ENCODE data around the gene SRGAP3. TPM values are rescaled to one million over a fixed set of nuclear protein-coding genes. Genes with fewer than 3 reads are reported as not detected.

SRGAP3 gene
- total RNA-seq, 4 donors from 2014 or later: 7.5 to 33.8 (median 16.0) TPM

DNA sequence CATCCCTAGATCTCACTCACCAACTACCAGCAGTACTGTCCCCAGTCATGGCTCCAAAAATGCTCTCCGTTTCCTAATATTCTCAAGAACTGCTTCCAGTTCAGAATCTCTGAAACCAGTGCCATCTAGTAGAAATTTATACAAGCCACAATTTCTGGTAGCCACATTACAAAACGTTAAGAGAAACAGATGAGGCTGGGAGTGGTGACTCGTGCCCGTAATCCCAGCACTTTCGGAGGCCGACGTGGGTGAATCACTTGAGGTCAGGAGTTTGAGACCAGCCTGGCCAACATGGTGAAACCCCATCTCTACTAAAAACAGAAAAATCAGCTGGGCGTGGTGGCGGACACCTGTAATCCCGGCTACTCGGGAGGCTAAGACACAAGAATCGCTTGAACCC is 207.8 kb downstream of the SRGAP3 start:
- peaks cover 0 to 10% (median 2%) of the 10 kb centered on the region in 4 donors for H3K4me1 ChIP-seq
- TF ChIP-seq POLR2AphosphoS5 (IDR thresholded peaks at IDR 0.05) (no peak), POLR2A (IDR thresholded peaks at IDR 0.05) (no peak), EP300 (IDR thresholded peaks at IDR 0.05; ENCODE audit: low read depth) (no peak)
- TF ChIP-seq, protein P1, sequence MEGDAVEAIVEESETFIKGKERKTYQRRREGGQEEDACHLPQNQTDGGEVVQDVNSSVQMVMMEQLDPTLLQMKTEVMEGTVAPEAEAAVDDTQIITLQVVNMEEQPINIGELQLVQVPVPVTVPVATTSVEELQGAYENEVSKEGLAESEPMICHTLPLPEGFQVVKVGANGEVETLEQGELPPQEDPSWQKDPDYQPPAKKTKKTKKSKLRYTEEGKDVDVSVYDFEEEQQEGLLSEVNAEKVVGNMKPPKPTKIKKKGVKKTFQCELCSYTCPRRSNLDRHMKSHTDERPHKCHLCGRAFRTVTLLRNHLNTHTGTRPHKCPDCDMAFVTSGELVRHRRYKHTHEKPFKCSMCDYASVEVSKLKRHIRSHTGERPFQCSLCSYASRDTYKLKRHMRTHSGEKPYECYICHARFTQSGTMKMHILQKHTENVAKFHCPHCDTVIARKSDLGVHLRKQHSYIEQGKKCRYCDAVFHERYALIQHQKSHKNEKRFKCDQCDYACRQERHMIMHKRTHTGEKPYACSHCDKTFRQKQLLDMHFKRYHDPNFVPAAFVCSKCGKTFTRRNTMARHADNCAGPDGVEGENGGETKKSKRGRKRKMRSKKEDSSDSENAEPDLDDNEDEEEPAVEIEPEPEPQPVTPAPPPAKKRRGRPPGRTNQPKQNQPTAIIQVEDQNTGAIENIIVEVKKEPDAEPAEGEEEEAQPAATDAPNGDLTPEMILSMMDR (IDR thresholded peaks at IDR 0.05): no peak
- no peaks in the 10 kb centered on the region for H3K27me3 ChIP-seq
- no peaks in the 10 kb centered on the region for H3K36me3 ChIP-seq
- intact Hi-C loops (cut with DNase I; ENCODE audit: low total_unique reads): no loop called here
- in situ Hi-C loops (cut with MboI; ENCODE audit: low pct_ligation_motif_present in 1 of 4, low pct_unique_long_range_greater_than_20kb in 1 of 4, low sequenced_read_pairs in 3 of 4): no loop called here
- H3K27ac ChIP-seq: no peak overlapping the region
- no peak overlapping the region for H3K4me3 ChIP-seq
- DNase-seq: no peak
- no peaks in the 10 kb centered on the region for H3K9me3 ChIP-seq
- WGBS, 2 donors (ENCODE audit: low coverage in 1 of 2): 85 to 92% methylated on average over 11 to 12 of the region's 12 CpGs

DNA sequence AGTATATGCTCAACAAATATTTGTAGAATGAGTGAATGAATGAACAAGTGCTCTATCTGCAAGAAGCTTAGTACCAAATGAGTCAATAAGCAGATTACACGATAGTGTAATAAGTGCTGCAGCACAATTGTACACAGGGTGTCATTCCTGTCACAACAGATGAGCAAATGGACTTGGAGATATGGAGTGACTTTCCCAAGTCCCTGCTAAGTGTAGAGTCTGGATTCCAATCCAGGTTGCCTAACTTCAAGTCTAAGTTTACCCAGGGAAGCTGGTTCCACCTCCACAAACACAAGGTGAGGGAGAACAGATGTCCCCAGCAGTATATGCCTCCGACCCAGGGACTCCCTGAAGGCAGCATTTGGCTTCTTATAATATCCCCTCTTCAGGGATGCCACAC is 208.4 kb downstream of the SRGAP3 start:
- Histone ChIP-seq H3K4me1 (peaks cover 0 to 14% (median 2%) of the 10 kb centered on the region in 4 donors), H3K36me3 (no peaks in the 10 kb centered on the region), H3K27ac (no peak overlapping the region), H3K4me3 (no peak overlapping the region), H3K9me3 (no peaks in the 10 kb centered on the region), H3K27me3 (no peaks in the 10 kb centered on the region)
- 83 to 84% methylated on average over 1 to 2 of the region's 2 CpGs for WGBS, 2 donors (ENCODE audit: low coverage in 1 of 2)
- no peak for TF ChIP-seq EP300 (IDR thresholded peaks at IDR 0.05; ENCODE audit: low read depth)
- TF ChIP-seq, protein P1 (IDR thresholded peaks at IDR 0.05): no peak
- no peak for TF ChIP-seq POLR2AphosphoS5 (IDR thresholded peaks at IDR 0.05)
- TF ChIP-seq POLR2A (IDR thresholded peaks at IDR 0.05): no peak
- DNase-seq: no peak
- intact Hi-C loops (cut with DNase I; ENCODE audit: low total_unique reads) (no loop called here), in situ Hi-C loops (cut with MboI; ENCODE audit: low pct_ligation_motif_present in 1 of 4, low pct_unique_long_range_greater_than_20kb in 1 of 4, low sequenced_read_pairs in 3 of 4) (no loop called here)

DNA sequence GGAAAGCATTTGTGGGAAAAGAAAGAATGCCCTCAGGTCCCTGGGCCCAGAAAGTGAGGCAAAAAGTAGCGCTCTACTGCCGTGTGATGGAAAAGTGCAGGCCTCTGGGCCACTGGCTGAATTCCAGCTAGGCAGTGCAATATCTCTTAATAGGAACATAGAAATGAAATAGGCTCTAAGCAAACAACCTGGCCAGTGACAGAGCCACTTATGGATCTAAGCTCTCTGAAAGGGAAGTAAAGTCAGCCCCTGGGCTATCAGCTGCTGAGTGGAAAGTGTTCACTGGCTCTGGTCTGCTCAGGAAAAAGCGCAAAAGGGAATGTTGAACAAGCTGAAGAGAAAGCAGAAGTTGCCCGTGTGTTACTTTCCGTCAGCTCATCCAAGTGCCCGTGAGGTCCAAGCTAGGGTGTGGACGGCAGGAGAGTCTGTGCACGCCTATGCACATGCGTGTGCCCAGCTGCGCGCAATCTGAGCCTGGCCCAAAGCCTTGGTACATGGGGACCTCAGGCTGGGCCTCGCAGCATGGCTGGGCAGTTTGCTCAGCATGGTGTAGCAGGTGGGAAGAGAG is 212.2 kb downstream of the SRGAP3 start:
- TF ChIP-seq EP300 (IDR thresholded peaks at IDR 0.05; ENCODE audit: low read depth): no peak
- no peak for TF ChIP-seq POLR2AphosphoS5 (IDR thresholded peaks at IDR 0.05)
- no peak for TF ChIP-seq POLR2A (IDR thresholded peaks at IDR 0.05)
- TF ChIP-seq, protein P1 (IDR thresholded peaks at IDR 0.05): no peak
- no peak for DNase-seq
- WGBS, 2 donors (ENCODE audit: low coverage in 1 of 2): 79% methylated on average over 12 of the region's 12 CpGs; no CpG with 5 or more reads in 1 of the 2 donors
- H3K27ac ChIP-seq: peak overlapping the region; percentile 31 to 70 (median 54)
- no peaks in the 10 kb centered on the region for H3K36me3 ChIP-seq
- H3K4me3 ChIP-seq: no peak overlapping the region
- in situ Hi-C loops (cut with MboI; ENCODE audit: low pct_ligation_motif_present in 1 of 4, low pct_unique_long_range_greater_than_20kb in 1 of 4, low sequenced_read_pairs in 3 of 4) (no loop called here), intact Hi-C loops (cut with DNase I; ENCODE audit: low total_unique reads) (no loop called here)
- peaks cover 0 to 17% (median 2%) of the 10 kb centered on the region in 4 donors for H3K4me1 ChIP-seq
- no peaks in the 10 kb centered on the region for H3K9me3 ChIP-seq
- no peaks in the 10 kb centered on the region for H3K27me3 ChIP-seq

DNA sequence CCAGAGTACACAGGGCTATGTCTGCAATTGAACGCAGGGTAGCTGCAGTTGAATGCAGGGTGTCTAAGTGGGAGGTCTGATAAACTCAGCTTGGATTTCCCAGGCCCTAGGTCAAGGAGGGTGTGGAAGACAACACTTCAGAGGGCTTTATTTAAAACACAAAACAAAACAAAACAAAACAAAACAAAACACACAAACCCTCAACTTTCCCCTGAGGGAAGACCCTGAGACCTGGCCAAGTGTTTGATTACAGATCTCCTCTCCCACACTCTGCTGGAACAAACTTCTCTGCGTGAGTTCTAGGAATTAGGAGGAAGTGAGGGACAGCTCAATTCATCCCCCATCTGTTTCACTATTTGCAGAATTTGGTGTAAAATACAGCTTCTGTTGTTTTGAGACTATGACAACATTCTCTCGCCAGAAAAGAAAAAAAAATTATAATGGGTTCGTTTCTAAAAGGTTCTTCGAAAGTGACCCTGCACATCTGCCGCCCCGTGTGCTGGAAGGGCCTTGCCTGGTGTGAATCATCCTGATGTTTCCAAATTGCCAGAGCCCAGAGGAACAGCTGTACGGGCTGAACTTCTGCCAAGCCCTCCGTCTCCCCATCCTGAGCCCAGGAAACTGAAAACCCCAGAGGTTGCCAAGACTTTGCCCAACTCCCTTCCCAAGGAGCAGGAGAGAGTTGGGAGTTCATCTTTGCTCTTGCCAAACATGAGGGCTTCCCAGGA is 212.9 kb downstream of the SRGAP3 start:
- H3K9me3 ChIP-seq: no peaks in the 10 kb centered on the region
- H3K27ac ChIP-seq: peak overlapping the region; percentile 31 to 70 (median 54)
- WGBS, 2 donors (ENCODE audit: low coverage in 1 of 2): 55 to 65% methylated on average over 6 to 9 of the region's 9 CpGs
- TF ChIP-seq EP300 (IDR thresholded peaks at IDR 0.05; ENCODE audit: low read depth): no peak
- peak in 2 of 3 donors; percentile 27 to 58 for TF ChIP-seq POLR2AphosphoS5 (IDR thresholded peaks at IDR 0.05)
- TF ChIP-seq, protein P1 (IDR thresholded peaks at IDR 0.05): no peak
- no peak for TF ChIP-seq POLR2A (IDR thresholded peaks at IDR 0.05)
- H3K4me1 ChIP-seq: peaks cover 0 to 17% (median 2%) of the 10 kb centered on the region in 4 donors
- DNase-seq: peak; percentile 56
- in situ Hi-C loops (cut with MboI; ENCODE audit: low pct_ligation_motif_present in 1 of 4, low pct_unique_long_range_greater_than_20kb in 1 of 4, low sequenced_read_pairs in 3 of 4) (no loop called here), intact Hi-C loops (cut with DNase I; ENCODE audit: low total_unique reads) (no loop called here)
- no peaks in the 10 kb centered on the region for H3K27me3 ChIP-seq
- no peak overlapping the region for H3K4me3 ChIP-seq
- no peaks in the 10 kb centered on the region for H3K36me3 ChIP-seq
